Stomach smooth muscle (tissue), 2 donors: ENCODE results near the gene PKD1L1.
"Not testable (repeated sequence)": the region's sequence is repeated elsewhere in the genome, so short reads cannot be mapped to it uniquely, and the experiment has no call there.

Source experiments
- H3K27ac ChIP-seq: one replicate; pipeline ENCODE4 v1.7.0; 2013; ENCODE audit warnings: mild to moderate bottlenecking, low read length, inconsistent platforms
- H3K27me3 ChIP-seq, 2 donors: one replicate each; pipeline ENCODE4 v1.7.0; 2013; ENCODE audit warnings: low read length in 2 of 2; ENCODE audit not compliant: insufficient read depth in 2 of 2, control insufficient read depth in 1 of 2
- H3K36me3 ChIP-seq, 2 donors: one replicate each; pipeline ENCODE4 v1.7.0; 2013; ENCODE audit warnings: low read length in 2 of 2; ENCODE audit not compliant: control insufficient read depth in 2 of 2, insufficient read depth in 2 of 2
- H3K4me1 ChIP-seq: one replicate; pipeline ENCODE4 v1.7.0; 2013; ENCODE audit warnings: low read length; ENCODE audit not compliant: control insufficient read depth, insufficient read depth
- H3K4me3 ChIP-seq, 2 donors: one replicate each; pipeline ENCODE4 v1.7.0; 2013; ENCODE audit warnings: low read length in 2 of 2
- H3K9ac ChIP-seq, 2 donors: one replicate each; pipeline ENCODE4 v1.7.0; 2013; ENCODE audit warnings: low read length in 2 of 2, mild to moderate bottlenecking in 1 of 2
- H3K9me3 ChIP-seq, 2 donors: one replicate each; pipeline ENCODE4 v1.7.0; 2013; ENCODE audit warnings: low read length in 2 of 2; ENCODE audit not compliant: control insufficient read depth in 2 of 2
- donor health status: healthy.
- donor health status: Pancreatic carcinoma.

The PKD1L1 gene

DNA sequence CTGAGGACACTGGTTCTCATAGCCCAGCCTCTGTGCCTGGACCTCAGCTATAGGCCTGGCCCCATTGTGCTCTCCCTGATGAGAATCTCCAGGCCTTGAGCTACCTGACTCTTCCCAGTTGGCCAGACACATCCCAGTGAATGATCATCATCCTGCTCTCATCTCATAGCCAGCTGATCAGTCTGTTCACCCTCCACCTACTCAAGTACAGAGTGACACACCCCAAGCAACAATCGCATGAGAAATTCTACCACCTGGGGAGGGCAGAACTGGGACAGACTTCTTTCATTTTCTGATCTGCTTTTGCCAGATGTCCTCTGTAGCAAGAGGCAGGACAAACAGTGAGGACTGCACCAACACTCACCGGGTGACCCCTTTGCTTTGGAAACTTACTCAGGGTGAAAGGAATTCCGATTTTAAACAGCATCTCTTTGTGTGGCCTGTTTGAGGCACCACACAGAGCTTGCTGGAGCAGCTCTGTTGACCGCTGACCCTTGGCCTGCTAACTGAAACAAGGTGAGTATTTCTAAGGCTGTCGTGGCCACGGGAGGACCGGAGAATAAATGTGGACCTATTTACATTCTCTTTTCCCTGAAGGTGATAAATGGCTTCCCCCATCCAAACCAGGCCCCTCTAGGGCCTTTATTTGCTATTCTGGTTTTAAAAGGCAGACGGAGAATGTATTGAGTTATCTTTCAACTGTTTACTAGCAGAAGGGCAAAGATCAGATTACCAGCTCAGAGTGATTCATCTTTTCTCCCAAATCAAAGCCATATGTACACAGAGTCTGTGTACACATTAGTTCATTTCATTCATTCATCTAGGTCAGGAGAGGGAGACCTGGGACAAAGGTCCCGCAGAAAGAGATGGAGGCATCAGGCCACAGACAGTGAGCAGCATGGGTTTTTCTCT is 184.9 kb downstream of the PKD1L1 start:
- H3K36me3 ChIP-seq, result no peaks in the 10 kb centered on the region
- H3K4me3 ChIP-seq, result no peak overlapping the region
- H3K27me3 ChIP-seq, result no peaks in the 10 kb centered on the region
- H3K9ac ChIP-seq, result no peak overlapping the region
- H3K4me1 ChIP-seq, result peaks cover 20% of the 10 kb centered on the region
- peak overlapping the region; percentile 18 for H3K27ac ChIP-seq
- H3K9me3 ChIP-seq, result no peaks in the 10 kb centered on the region

GRCh38 chr7:47762746-47763062 is 185.6 kb downstream of the PKD1L1 start:
- H3K4me1 ChIP-seq, result peaks cover 20% of the 10 kb centered on the region
- no peak overlapping the region for H3K4me3 ChIP-seq
- H3K27me3 ChIP-seq, result no peaks in the 10 kb centered on the region
- H3K27ac ChIP-seq, result no peak overlapping the region
- no peaks in the 10 kb centered on the region for H3K36me3 ChIP-seq
- no peak overlapping the region for H3K9ac ChIP-seq
- no peaks in the 10 kb centered on the region for H3K9me3 ChIP-seq

- peaks cover 20% of the 10 kb centered on the region for H3K4me1 ChIP-seq
- no peaks in the 10 kb centered on the region for H3K27me3 ChIP-seq
- no peak overlapping the region for H3K4me3 ChIP-seq
- no peak overlapping the region for H3K9ac ChIP-seq
- H3K27ac ChIP-seq, result no peak overlapping the region
- H3K9me3 ChIP-seq, result no peaks in the 10 kb centered on the region
- H3K36me3 ChIP-seq, result no peaks in the 10 kb centered on the region
Observed at GRCh38 chr7:47762207-47762606, 186.1 kb downstream of the PKD1L1 start.

DNA sequence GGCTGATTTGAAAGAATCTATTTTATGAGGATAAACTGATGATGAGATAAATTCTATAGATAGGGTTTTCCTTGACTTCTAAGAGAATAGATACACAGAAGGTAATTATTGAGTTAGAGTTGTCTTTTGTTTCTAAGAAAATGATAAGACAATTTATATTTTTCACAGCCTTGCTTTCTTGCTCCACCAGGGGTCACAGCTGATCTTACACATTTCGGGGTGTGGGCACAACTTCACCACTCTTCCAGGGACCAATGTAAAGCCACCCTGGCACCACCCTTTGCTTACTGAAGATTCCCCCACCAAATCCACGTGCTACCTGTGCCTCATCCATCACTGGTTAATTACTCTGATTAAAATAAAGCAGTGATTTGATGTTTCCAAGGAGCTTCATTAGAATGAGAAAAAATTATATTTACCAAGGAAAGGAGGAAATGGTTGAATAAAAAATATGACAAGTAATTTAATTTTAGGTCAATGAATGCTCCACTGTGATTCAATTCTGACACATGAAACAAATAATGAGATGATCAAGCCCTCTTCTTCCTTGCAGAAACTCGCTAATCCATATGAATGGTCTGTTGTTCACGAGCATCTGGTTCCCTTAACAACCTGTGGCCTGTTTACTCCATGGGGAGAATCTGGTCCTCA is 189.1 kb downstream of the PKD1L1 start:
- Histone ChIP-seq H3K27me3 (no peaks in the 10 kb centered on the region), H3K4me1 (peaks cover 10% of the 10 kb centered on the region), H3K9ac (no peak overlapping the region), H3K9me3 (no peaks in the 10 kb centered on the region), H3K27ac (no peak overlapping the region), H3K4me3 (no peak overlapping the region), H3K36me3 (no peaks in the 10 kb centered on the region)

DNA sequence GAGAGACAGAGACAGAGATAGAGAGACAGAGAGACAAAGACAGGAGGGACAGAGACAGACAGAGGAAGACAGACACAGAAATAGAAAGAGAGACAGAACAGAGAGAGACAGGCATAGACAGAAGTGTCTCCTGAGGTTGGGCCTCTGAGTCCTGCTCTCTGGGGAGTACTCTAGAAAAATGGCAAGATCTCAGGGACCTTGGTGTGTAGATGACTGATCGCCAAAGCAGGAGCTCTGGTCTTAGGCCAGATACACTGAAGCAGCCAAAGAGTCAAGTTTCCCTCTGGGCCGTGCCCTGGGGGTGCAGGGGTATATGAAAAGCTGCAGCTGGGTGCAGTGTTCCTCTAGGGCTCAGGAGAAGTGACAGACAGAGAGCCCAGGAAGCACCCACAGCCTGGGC is 189.7 kb downstream of the PKD1L1 start:
- no peak overlapping the region for H3K27ac ChIP-seq
- no peak overlapping the region for H3K9ac ChIP-seq

GRCh38 chr7:47757921-47758411 is 190.3 kb downstream of the PKD1L1 start:
- H3K27ac ChIP-seq, result no peak overlapping the region
- H3K4me1 ChIP-seq, result peaks cover 3% of the 10 kb centered on the region
- H3K27me3 ChIP-seq, result no peaks in the 10 kb centered on the region
- no peaks in the 10 kb centered on the region for H3K36me3 ChIP-seq
- no peak overlapping the region for H3K4me3 ChIP-seq
- no peaks in the 10 kb centered on the region for H3K9me3 ChIP-seq
- no peak overlapping the region for H3K9ac ChIP-seq

More for the DNA sequence above, 189.7 kb downstream of the PKD1L1 start:
- H3K4me3 ChIP-seq, result no peak overlapping the region
- no peaks in the 10 kb centered on the region for H3K27me3 ChIP-seq
- H3K9me3 ChIP-seq, result no peaks in the 10 kb centered on the region
- H3K4me1 ChIP-seq, result peaks cover 9% of the 10 kb centered on the region
- H3K36me3 ChIP-seq, result no peaks in the 10 kb centered on the region

DNA sequence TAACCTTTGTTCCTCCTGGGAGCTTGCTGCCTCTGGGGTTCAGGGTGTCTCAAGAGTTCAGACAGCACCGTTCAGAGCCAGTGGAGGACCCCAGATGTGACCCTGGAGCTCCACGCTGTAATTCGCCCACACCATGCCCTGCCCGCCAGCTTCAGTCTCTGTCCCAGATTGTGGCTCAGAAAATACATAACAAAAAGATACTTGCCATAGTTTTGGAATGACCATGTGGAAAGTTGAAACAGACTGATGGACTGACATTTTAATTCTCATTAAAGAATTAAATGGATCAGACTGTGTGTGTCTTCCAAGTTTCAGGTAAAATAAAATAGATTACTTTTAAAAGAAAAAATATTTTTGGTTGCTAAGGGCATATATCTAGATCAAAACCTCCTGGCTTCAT is 191.6 kb downstream of the PKD1L1 start:
- H3K27me3 ChIP-seq, result no peaks in the 10 kb centered on the region
- no peak overlapping the region for H3K4me3 ChIP-seq
- H3K36me3 ChIP-seq, result no peaks in the 10 kb centered on the region
- H3K9ac ChIP-seq, result no peak overlapping the region
- H3K4me1 ChIP-seq, result no peaks in the 10 kb centered on the region
- H3K27ac ChIP-seq, result no peak overlapping the region
- no peaks in the 10 kb centered on the region for H3K9me3 ChIP-seq

- Histone ChIP-seq H3K4me3 (no peak overlapping the region), H3K27ac (no peak overlapping the region), H3K9ac (no peak overlapping the region), H3K36me3 (no peaks in the 10 kb centered on the region), H3K27me3 (no peaks in the 10 kb centered on the region), H3K9me3 (no peaks in the 10 kb centered on the region), H3K4me1 (no peaks in the 10 kb centered on the region)
Observed at GRCh38 chr7:47755248-47755647, 193.0 kb downstream of the PKD1L1 start.

DNA sequence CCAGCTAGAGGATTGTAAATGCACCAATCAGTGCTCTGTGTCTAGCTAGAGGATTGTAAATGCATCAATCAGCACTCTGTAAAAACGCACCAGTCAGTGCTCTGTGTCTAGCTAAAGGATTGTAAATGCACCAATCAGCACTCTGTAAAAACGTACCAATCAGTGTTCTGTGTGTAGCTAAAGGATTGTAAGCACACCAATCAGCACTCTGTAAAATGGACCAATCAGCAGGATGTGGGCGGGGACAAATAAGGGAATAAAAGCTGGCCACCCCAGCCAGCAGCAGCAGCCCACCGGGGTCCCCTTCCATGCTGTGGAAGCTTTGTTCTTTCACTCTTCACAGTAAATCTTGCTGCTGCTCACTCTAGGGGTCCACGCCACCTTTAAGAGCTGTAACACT is 196.5 kb downstream of the PKD1L1 start:
- H3K9ac ChIP-seq, H3K4me3 ChIP-seq, H3K27ac ChIP-seq, H3K36me3 ChIP-seq, H3K4me1 ChIP-seq, H3K9me3 ChIP-seq, H3K27me3 ChIP-seq: not testable (repeated sequence)

DNA sequence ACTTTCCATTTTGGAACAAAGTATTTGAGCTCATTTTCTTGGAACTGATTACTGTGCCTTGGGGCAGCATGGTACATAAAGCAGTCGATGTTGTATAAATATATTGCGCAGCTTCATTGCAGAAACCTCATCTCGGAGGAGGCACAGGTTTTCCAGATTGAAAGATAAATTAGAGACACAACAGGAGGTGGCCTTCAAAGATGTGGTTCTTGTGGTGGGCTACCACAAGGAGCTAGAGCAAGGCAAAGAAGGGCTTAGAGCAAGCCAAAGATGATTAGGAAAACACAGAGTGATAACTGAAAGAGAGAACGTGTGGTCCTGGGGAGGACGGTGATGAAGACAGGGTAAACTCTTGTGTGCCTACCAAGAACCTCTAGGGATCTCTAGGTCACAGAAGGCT is 197.2 kb downstream of the PKD1L1 start:
- no peaks in the 10 kb centered on the region for H3K36me3 ChIP-seq
- no peak overlapping the region for H3K4me3 ChIP-seq
- H3K9me3 ChIP-seq, result no peaks in the 10 kb centered on the region
- H3K4me1 ChIP-seq, result no peaks in the 10 kb centered on the region
- no peak overlapping the region for H3K9ac ChIP-seq
- H3K27ac ChIP-seq, result no peak overlapping the region
- no peaks in the 10 kb centered on the region for H3K27me3 ChIP-seq

- H3K9ac ChIP-seq, result no peak overlapping the region
- H3K4me1 ChIP-seq, result no peaks in the 10 kb centered on the region
- H3K9me3 ChIP-seq, result no peaks in the 10 kb centered on the region
- H3K36me3 ChIP-seq, result no peaks in the 10 kb centered on the region
- no peak overlapping the region for H3K4me3 ChIP-seq
- H3K27ac ChIP-seq, result no peak overlapping the region
- H3K27me3 ChIP-seq, result no peaks in the 10 kb centered on the region
Observed at GRCh38 chr7:47748041-47748440, 200.2 kb downstream of the PKD1L1 start.
